Measurements from ENCODE around the gene MRPL38. TPM values are rescaled to one million over a fixed set of nuclear protein-coding genes. Genes with fewer than 3 reads are reported as not detected.

Gene MRPL38
- total and polyA plus RNA-seq, 2 donors, result 30.5 to 78.6 TPM

DNA sequence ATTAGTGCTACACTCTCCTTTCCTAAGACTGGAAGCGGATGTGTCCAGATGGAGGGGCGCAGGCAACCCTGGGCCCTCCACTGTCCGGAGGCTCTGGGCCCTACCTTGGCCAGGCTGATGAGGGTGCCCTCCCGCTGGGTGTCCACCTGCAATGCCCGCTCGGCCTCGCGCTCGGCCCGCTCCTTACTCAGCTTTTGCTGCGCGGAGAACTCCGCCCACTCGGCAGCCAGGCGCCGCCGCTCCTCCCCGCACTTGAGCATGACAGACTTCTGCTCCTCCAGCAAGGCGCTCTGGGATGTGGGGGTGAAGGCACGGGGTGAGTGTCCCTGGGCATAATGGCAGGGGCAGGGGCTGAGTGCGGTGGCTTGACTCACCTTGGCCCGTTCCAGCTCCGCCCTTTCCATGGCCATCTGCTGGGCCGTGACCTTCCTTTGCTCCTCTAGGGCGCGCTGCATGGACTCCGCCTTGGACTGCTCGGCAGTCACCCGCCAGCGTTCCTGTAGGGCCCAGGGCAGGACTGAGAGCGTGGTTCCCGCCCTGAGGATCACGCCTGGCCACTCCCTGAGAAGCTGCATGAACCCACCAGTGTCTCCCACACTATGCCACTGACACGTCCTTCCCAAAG lies 10.1 kb upstream of the MRPL38 start:
- WGBS, result 98% methylated on average over 34 of the region's 34 CpGs
- Histone ChIP-seq H3K36me3 (ENCODE audit: control insufficient read depth in 2 of 2, insufficient read depth in 2 of 2, low read length in 1 of 2) (peaks cover 5 to 27% of the 10 kb centered on the region in 2 donors), H3K9me3 (ENCODE audit: control insufficient read depth in 2 of 2, insufficient read depth in 1 of 2, low read length in 1 of 2) (no peaks in the 10 kb centered on the region), H3K4me1 (ENCODE audit: control insufficient read depth in 2 of 2, insufficient read depth in 2 of 2, low read length in 2 of 2) (peaks cover 3 to 10% of the 10 kb centered on the region in 2 donors), H3K4me3 (ENCODE audit: low read length in 2 of 2) (no peak overlapping the region), H3K27ac (ENCODE audit: low read depth in 1 of 2, low read length in 1 of 2) (no peak overlapping the region), H3K27me3 (ENCODE audit: control insufficient read depth in 2 of 2, insufficient read depth in 1 of 2, low read length in 1 of 2) (no peaks in the 10 kb centered on the region)
- DNase-seq (ENCODE audit: low read depth in 6 of 9, low spot score in 9 of 9), result no peak

DNA sequence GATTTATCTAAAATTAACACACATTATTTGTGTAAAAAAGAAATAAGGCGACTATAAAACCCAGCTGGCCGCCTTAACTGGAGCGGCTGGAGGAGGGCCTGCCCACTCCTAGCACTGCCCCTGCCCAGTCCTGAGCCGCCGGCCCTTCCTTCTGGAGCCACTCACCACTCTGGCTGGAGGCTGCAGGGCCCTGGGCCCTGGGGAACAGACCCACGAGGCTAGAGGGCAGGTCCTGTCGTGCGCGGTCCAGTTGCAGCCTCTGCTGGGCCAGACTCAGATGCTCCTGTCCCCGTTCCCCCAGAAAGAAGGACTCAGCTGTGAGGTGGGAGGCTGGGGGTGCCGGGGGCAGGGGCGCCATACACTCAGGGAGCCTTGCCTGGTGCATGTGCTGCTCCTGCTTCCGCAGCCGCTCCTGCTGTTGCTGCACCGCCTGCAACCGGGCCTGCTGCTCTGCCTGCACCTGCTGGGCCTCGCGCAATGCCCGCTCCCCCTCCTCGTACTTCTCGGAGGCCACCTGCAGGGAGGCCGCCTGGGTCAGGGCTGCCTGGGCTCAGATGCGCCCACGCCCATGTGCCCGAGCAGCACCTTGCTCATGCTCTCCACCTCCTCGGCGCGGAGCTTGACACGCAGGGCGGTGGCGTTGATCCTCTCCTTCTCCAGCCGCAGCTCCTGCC lies 9.0 kb upstream of the MRPL38 start:
- no peaks in the 10 kb centered on the region for H3K9me3 ChIP-seq (ENCODE audit: control insufficient read depth in 2 of 2, insufficient read depth in 1 of 2, low read length in 1 of 2)
- no peak for DNase-seq (ENCODE audit: low read depth in 6 of 9, low spot score in 9 of 9)
- no peak overlapping the region for H3K27ac ChIP-seq (ENCODE audit: low read depth in 1 of 2, low read length in 1 of 2)

DNA sequence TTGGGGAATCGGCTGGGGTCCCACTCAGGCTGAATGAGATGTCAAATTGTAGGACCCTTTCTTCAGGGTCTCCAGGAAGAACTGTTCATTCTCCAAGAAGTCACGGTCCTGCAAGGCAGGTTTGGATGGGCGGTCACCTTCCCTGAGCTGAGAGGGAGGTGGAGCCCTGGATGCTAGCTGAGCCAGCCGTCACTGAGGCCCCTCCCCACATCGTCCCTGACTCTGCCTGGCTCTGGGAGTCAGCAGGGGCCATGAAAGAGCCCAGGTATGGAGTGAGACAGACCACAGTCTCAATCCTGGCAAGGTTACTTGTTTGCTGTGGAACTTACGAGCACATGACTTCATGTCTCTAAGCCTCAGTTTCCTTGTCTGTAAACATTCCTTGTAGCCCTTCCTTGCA lies 6.0 kb upstream of the MRPL38 start:
- H3K27ac ChIP-seq (ENCODE audit: low read depth in 1 of 2, low read length in 1 of 2), result no peak overlapping the region
- DNase-seq (ENCODE audit: low read depth in 6 of 9, low spot score in 9 of 9), result no peak
- WGBS, result 94% methylated on average over 6 of the region's 6 CpGs

More for the DNA sequence above, 9.0 kb upstream of the MRPL38 start:
- H3K4me3 ChIP-seq (ENCODE audit: low read length in 2 of 2), result no peak overlapping the region
- H3K27me3 ChIP-seq (ENCODE audit: control insufficient read depth in 2 of 2, insufficient read depth in 1 of 2, low read length in 1 of 2), result no peaks in the 10 kb centered on the region
- WGBS, result 98% methylated on average over 32 of the region's 32 CpGs
- H3K36me3 ChIP-seq (ENCODE audit: control insufficient read depth in 2 of 2, insufficient read depth in 2 of 2, low read length in 1 of 2), result peaks cover 5 to 22% of the 10 kb centered on the region in 2 donors
- peaks cover 11 to 17% of the 10 kb centered on the region in 2 donors for H3K4me1 ChIP-seq (ENCODE audit: control insufficient read depth in 2 of 2, insufficient read depth in 2 of 2, low read length in 2 of 2)

DNA sequence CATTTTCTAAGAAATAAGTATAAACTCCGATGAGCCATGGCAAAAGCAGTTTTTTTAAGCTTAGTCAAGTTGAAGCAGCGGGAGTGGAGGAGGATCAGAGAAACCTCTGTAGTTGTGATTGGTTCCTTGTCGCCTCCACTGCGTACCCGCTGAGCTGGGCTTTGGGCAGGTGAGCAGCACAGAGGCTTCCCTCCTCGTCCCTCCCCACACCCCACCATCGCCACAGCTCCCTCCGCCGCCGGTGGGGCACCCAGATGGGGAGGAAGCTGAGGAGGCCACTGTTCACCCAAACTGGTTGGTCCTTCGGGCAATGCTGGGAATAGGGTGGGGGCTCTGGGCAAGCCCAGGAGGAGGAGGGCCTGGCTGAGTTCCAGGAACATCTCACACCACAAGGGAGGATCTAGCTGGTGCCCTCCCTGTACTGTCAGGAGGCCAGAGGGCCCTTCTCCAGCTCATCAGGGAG lies 5.2 kb upstream of the MRPL38 start:
- Histone ChIP-seq H3K4me3 (ENCODE audit: low read length in 2 of 2) (no peak overlapping the region), H3K36me3 (ENCODE audit: control insufficient read depth in 2 of 2, insufficient read depth in 2 of 2, low read length in 1 of 2) (peaks cover 2 to 14% of the 10 kb centered on the region in 2 donors), H3K4me1 (ENCODE audit: control insufficient read depth in 2 of 2, insufficient read depth in 2 of 2, low read length in 2 of 2) (peaks cover 15 to 29% of the 10 kb centered on the region in 2 donors), H3K9me3 (ENCODE audit: control insufficient read depth in 2 of 2, insufficient read depth in 1 of 2, low read length in 1 of 2) (no peaks in the 10 kb centered on the region), H3K27me3 (ENCODE audit: control insufficient read depth in 2 of 2, insufficient read depth in 1 of 2, low read length in 1 of 2) (no peaks in the 10 kb centered on the region), H3K27ac (ENCODE audit: low read depth in 1 of 2, low read length in 1 of 2) (no peak overlapping the region)
- peak in 1 of 9 donors; percentile 35 for DNase-seq (ENCODE audit: low read depth in 6 of 9, low spot score in 9 of 9)
- WGBS, result 29% methylated on average over 11 of the region's 11 CpGs

More for the DNA sequence above, 6.0 kb upstream of the MRPL38 start:
- Histone ChIP-seq H3K9me3 (ENCODE audit: control insufficient read depth in 2 of 2, insufficient read depth in 1 of 2, low read length in 1 of 2) (no peaks in the 10 kb centered on the region), H3K4me3 (ENCODE audit: low read length in 2 of 2) (no peak overlapping the region), H3K36me3 (ENCODE audit: control insufficient read depth in 2 of 2, insufficient read depth in 2 of 2, low read length in 1 of 2) (peaks cover 5 to 14% of the 10 kb centered on the region in 2 donors), H3K27me3 (ENCODE audit: control insufficient read depth in 2 of 2, insufficient read depth in 1 of 2, low read length in 1 of 2) (no peaks in the 10 kb centered on the region), H3K4me1 (ENCODE audit: control insufficient read depth in 2 of 2, insufficient read depth in 2 of 2, low read length in 2 of 2) (peaks cover 14 to 22% of the 10 kb centered on the region in 2 donors)

DNA sequence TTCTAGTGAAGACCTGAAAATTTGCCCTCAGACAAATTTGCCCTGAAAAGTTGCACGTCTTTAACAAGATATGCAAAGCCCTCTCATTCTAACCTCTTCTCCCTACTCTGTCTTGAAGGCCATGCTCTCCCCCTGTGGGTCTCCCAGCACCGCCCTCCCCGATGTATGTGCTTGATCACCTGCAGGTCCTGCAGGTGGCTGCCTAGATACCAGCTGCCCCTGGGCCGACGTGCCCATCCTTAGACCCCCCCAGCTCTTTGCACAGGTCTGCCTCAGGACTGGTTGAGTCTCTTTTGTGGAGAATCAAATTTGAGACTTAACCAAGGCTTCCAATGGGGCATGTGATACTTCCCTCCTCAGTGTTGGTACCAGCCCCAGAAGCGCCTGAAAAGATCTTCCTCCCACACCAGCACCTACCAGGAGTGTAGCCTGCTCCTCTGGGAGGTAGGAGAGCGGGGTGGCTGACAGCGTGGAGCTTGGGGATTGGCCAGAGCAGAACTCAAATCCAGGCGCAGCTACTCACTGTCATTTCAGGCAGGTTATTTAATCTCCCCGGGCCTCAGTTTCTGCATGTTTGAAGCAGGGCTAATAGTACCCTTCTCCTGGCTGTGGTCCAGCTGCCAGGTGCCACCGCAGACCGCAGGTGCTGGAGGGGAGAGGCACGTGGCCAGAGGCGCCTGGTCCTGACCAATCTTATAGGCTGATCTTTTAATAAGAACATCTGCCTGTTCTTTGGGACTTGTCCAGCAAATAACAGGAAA lies 4.5 kb upstream of the MRPL38 start:
- no peaks in the 10 kb centered on the region for H3K9me3 ChIP-seq (ENCODE audit: control insufficient read depth in 2 of 2, insufficient read depth in 1 of 2, low read length in 1 of 2)
- peak in 1 of 9 donors; percentile 10 for DNase-seq (ENCODE audit: low read depth in 6 of 9, low spot score in 9 of 9)
- H3K27me3 ChIP-seq (ENCODE audit: control insufficient read depth in 2 of 2, insufficient read depth in 1 of 2, low read length in 1 of 2), result no peaks in the 10 kb centered on the region
- peaks cover 2 to 13% of the 10 kb centered on the region in 2 donors for H3K36me3 ChIP-seq (ENCODE audit: control insufficient read depth in 2 of 2, insufficient read depth in 2 of 2, low read length in 1 of 2)
- H3K4me1 ChIP-seq (ENCODE audit: control insufficient read depth in 2 of 2, insufficient read depth in 2 of 2, low read length in 2 of 2), result peaks cover 15 to 30% of the 10 kb centered on the region in 2 donors
- H3K27ac ChIP-seq (ENCODE audit: low read depth in 1 of 2, low read length in 1 of 2), result no peak overlapping the region
- 71% methylated on average over 14 of the region's 14 CpGs for WGBS
- H3K4me3 ChIP-seq (ENCODE audit: low read length in 2 of 2), result no peak overlapping the region

DNA sequence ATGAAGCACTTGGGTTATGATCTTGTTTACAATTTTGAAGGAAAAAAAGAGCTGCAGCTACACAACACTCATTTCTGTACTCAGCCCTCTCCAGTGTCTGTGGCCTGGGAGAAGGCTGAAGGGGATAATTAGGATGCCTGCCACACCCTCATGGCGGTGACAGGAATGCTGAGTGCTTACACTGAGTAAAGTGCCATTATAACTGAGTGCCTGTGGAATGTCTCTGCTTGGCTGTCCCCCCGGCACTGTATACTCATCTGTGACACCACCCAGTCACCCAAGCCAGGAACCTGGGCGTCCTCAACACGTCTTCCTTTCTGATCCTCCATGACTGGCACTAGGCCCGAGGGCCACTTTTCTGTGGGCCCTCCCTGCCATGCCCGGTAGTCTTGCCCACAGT lies 3.5 kb upstream of the MRPL38 start:
- no peaks in the 10 kb centered on the region for H3K9me3 ChIP-seq (ENCODE audit: control insufficient read depth in 2 of 2, insufficient read depth in 1 of 2, low read length in 1 of 2)
- peaks cover 4% of the 10 kb centered on the region in 2 donors for H3K36me3 ChIP-seq (ENCODE audit: control insufficient read depth in 2 of 2, insufficient read depth in 2 of 2, low read length in 1 of 2)
- no peaks in the 10 kb centered on the region for H3K27me3 ChIP-seq (ENCODE audit: control insufficient read depth in 2 of 2, insufficient read depth in 1 of 2, low read length in 1 of 2)
- WGBS, result 93% methylated on average over 6 of the region's 6 CpGs
- no peak overlapping the region for H3K4me3 ChIP-seq (ENCODE audit: low read length in 2 of 2)
- DNase-seq (ENCODE audit: low read depth in 6 of 9, low spot score in 9 of 9), result no peak
- H3K27ac ChIP-seq (ENCODE audit: low read depth in 1 of 2, low read length in 1 of 2), result no peak overlapping the region
- peaks cover 19 to 35% of the 10 kb centered on the region in 2 donors for H3K4me1 ChIP-seq (ENCODE audit: control insufficient read depth in 2 of 2, insufficient read depth in 2 of 2, low read length in 2 of 2)

DNA sequence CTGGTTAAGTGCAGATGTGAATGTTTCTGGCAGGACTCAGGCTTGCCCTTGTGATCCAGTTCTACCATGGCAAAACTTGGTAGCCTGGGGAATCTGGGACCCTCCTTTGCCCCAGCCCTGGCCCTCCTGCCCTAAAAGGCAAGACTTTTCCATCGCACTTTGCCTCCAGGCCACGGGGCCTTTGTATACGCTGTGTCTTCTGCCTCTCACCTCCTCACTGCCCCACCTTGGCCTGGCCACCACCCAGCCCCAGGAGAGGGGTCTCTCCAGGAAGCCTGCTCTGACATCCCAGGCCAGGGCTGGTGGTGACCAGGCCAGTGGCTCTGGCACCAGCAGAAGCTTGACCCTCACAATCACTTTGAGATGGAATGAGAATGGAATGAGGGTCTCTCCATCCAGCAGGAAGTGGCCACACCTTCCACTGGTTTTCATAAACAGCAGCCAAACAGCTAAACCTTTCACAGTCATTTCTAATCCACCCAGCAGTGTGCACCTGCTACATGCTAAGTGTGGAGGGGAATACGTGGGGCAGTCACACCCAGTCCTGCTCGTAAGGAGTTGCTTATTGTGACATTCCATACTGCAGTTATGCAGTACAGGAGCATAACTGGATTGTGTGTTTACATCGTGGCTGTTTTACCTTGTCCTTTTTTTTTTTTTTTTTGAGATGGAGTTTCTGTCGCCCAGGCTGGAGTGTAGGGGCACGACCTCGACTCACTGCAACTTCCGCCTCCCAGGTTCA lies 1.6 kb upstream of the MRPL38 start:
- 94% methylated on average over 10 of the region's 10 CpGs for WGBS
- peaks cover 19 to 35% of the 10 kb centered on the region in 2 donors for H3K4me1 ChIP-seq (ENCODE audit: control insufficient read depth in 2 of 2, insufficient read depth in 2 of 2, low read length in 2 of 2)
- H3K4me3 ChIP-seq (ENCODE audit: low read length in 2 of 2), result no peak overlapping the region
- no peaks in the 10 kb centered on the region for H3K27me3 ChIP-seq (ENCODE audit: control insufficient read depth in 2 of 2, insufficient read depth in 1 of 2, low read length in 1 of 2)
- peak in 1 of 9 donors; percentile 20 for DNase-seq (ENCODE audit: low read depth in 6 of 9, low spot score in 9 of 9)
- H3K9me3 ChIP-seq (ENCODE audit: control insufficient read depth in 2 of 2, insufficient read depth in 1 of 2, low read length in 1 of 2), result no peaks in the 10 kb centered on the region
- peaks cover 9 to 11% of the 10 kb centered on the region in 2 donors for H3K36me3 ChIP-seq (ENCODE audit: control insufficient read depth in 2 of 2, insufficient read depth in 2 of 2, low read length in 1 of 2)
- peak overlapping the region in 1 of 2 donors; percentile 38 for H3K27ac ChIP-seq (ENCODE audit: low read depth in 1 of 2, low read length in 1 of 2)

DNA sequence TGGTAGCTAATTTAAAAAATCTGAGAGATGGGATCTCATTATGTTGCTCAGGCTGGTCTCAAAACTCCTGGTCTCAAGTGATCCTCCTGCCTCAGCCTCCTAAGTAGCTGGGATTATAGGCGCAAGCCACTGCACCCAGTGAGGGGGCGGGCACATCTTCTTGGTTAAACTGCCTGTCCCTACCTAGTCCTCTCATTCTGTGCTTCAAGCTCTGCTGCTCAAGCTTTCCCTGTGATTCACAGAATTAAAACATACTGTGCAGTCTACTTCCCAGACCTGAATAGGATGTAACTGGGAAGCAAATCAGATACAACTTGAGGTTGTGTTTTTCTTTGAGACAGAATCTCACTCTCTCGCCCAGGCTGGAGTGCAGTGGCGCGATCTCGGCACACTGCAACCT lies 2.3 kb downstream of the MRPL38 start:
- no peak overlapping the region for H3K4me3 ChIP-seq (ENCODE audit: low read length in 2 of 2)
- no peak overlapping the region for H3K27ac ChIP-seq (ENCODE audit: low read depth in 1 of 2, low read length in 1 of 2)
- peaks cover 41 to 43% of the 10 kb centered on the region in 2 donors for H3K36me3 ChIP-seq (ENCODE audit: control insufficient read depth in 2 of 2, insufficient read depth in 2 of 2, low read length in 1 of 2)
- H3K9me3 ChIP-seq (ENCODE audit: control insufficient read depth in 2 of 2, insufficient read depth in 1 of 2, low read length in 1 of 2), result no peaks in the 10 kb centered on the region
- DNase-seq (ENCODE audit: low read depth in 6 of 9, low spot score in 9 of 9), result no peak
- H3K27me3 ChIP-seq (ENCODE audit: control insufficient read depth in 2 of 2, insufficient read depth in 1 of 2, low read length in 1 of 2), result no peaks in the 10 kb centered on the region
- H3K4me1 ChIP-seq (ENCODE audit: control insufficient read depth in 2 of 2, insufficient read depth in 2 of 2, low read length in 2 of 2), result peaks cover 7 to 22% of the 10 kb centered on the region in 2 donors
- 98% methylated on average over 6 of the region's 6 CpGs for WGBS
